HL-60/S4 treated with phorbol 12-myristate 13-acetate at 8.2 ng/mL for 4 days and 3 days (cell line): Measurements from ENCODE around the gene SLC34A3.

Experiments
- in situ Hi-C: fragments of 300-500 bp; cut with MboI; formaldehyde crosslinking; loops from 2 replicates; pipeline ENCODE4 v1.15.0; 2022; ENCODE audit warnings: low sequenced_read_pairs

Gene SLC34A3

GRCh38 chr9:137195525-137196220 is 35.0 kb upstream of the SLC34A3 start:
- in situ Hi-C loops, result no loop called here

- in situ Hi-C loops, result no loop called here
Measured at GRCh38 chr9:137198051-137198901, 32.4 kb upstream of the SLC34A3 start.

GRCh38 chr9:137198902-137199283 is 31.8 kb upstream of the SLC34A3 start:
- in situ Hi-C loops, result no loop called here

GRCh38 chr9:137199411-137200121 is 31.1 kb upstream of the SLC34A3 start:
- in situ Hi-C loops, result no loop called here

- in situ Hi-C loops, result no loop called here
Measured at GRCh38 chr9:137200311-137201204, 30.1 kb upstream of the SLC34A3 start, which contains the start of gene TPRN. TSS of gene TPRN (minus strand) at chr9:137200741. CDS start at chr9:137200711, 30 bp downstream.

- in situ Hi-C loops, result no loop called here
Measured at GRCh38 chr9:137201205-137201868, 29.4 kb upstream of the SLC34A3 start.

- in situ Hi-C loops, result no loop called here
Measured at GRCh38 chr9:137202966-137203365, 27.7 kb upstream of the SLC34A3 start.

GRCh38 chr9:137204731-137205125 is 26.0 kb upstream of the SLC34A3 start:
- in situ Hi-C loops, result no loop called here

- in situ Hi-C loops, result no loop called here
Measured at GRCh38 chr9:137205126-137206069, 25.3 kb upstream of the SLC34A3 start, which contains the start of the genes NDOR1 and TMEM203. TSS of gene NDOR1 (plus strand) at chr9:137205700. CDS start at chr9:137205778, 78 bp downstream. TSS of gene TMEM203 (minus strand) at chr9:137205648. CDS start at chr9:137205414, 234 bp downstream.

- in situ Hi-C loops, result no loop called here
Measured at GRCh38 chr9:137206602-137207001, 24.1 kb upstream of the SLC34A3 start.

- in situ Hi-C loops, result no loop called here
Measured at GRCh38 chr9:137211532-137211931, 19.2 kb upstream of the SLC34A3 start.

- in situ Hi-C loops, result no loop called here
Measured at GRCh38 chr9:137212520-137212919, 18.2 kb upstream of the SLC34A3 start.

- in situ Hi-C loops, result no loop called here
Measured at GRCh38 chr9:137213160-137214060, 17.3 kb upstream of the SLC34A3 start.

- in situ Hi-C loops, result no loop called here
Measured at GRCh38 chr9:137214620-137215019, 16.1 kb upstream of the SLC34A3 start.

GRCh38 chr9:137215196-137215986 is 15.3 kb upstream of the SLC34A3 start:
- in situ Hi-C loops, result no loop called here

- in situ Hi-C loops, result no loop called here
Measured at GRCh38 chr9:137216188-137216965, 14.3 kb upstream of the SLC34A3 start.
